22Rv1 (cell line): Measurements from ENCODE around the gene STEAP4.

ENCODE experiments used
- ZFX ChIP-seq: fragments of 450-650 bp; IDR thresholded peaks from 2 replicates; pipeline ENCODE4 v1.6.1; 2017; ENCODE audit warnings: antibody characterized with exemption, borderline replicate concordance
- TF ChIP-seq, protein P1 (sequence below): fragments of 450-650 bp; IDR thresholded peaks from 2 replicates; pipeline ENCODE4 v1.5.1; 2017; ENCODE audit warnings: mild to moderate bottlenecking

DNA sequence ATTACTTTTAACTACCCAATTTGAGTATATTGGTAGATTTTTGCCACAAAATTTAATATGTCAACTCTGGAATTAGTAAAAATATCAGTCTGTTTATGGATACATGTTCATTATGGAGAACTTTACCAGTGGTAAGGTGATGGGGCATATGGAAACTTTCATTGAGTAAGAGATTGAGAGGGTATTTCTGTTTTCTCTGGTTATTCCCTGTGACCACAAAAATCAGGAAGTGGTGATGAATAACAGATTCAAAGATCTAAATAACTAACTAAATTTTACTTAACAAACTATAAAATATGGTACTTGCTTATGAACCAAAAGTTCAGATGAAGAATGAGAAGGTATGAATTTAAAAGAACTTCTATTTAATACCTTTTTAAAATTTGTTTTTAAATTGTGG lies 22.1 kb upstream of the STEAP4 start:
- TF ChIP-seq, protein P1, sequence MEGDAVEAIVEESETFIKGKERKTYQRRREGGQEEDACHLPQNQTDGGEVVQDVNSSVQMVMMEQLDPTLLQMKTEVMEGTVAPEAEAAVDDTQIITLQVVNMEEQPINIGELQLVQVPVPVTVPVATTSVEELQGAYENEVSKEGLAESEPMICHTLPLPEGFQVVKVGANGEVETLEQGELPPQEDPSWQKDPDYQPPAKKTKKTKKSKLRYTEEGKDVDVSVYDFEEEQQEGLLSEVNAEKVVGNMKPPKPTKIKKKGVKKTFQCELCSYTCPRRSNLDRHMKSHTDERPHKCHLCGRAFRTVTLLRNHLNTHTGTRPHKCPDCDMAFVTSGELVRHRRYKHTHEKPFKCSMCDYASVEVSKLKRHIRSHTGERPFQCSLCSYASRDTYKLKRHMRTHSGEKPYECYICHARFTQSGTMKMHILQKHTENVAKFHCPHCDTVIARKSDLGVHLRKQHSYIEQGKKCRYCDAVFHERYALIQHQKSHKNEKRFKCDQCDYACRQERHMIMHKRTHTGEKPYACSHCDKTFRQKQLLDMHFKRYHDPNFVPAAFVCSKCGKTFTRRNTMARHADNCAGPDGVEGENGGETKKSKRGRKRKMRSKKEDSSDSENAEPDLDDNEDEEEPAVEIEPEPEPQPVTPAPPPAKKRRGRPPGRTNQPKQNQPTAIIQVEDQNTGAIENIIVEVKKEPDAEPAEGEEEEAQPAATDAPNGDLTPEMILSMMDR, result no peak
- TF ChIP-seq ZFX, result no peak
